Stimulated activated CD8-positive, alpha-beta memory T cell treated with anti-CD3 and anti-CD28 coated beads, Interleukin-4, amount 100 ng/mL, for 24 hours (primary cell): ENCODE data around the gene KRTAP4-8.
"Not testable (repeated sequence)": the region's sequence is repeated elsewhere in the genome, so short reads cannot be mapped to it uniquely, and the experiment has no call there.

Experiments used
- DNase-seq: peaks from one replicate; pipeline ENCODE4 v3.0.0-alpha.2; 2020; ENCODE audit warnings: low read depth

The KRTAP4-8 gene

GRCh38 chr17:41098042-41098441 lies at the start of gene KRTAP4-8:
KRTAP4-8 (minus strand) TSS chr17:41098142; CDS start chr17:41098084, 58 bp downstream.
- no peak for DNase-seq

- no peak for DNase-seq
These were observed 47.3 kb upstream of the KRTAP4-8 start for GRCh38 chr17:41145261-41145660.

GRCh38 chr17:41144846-41145245 lies 46.9 kb upstream of the KRTAP4-8 start:
- DNase-seq: no peak

- no peak for DNase-seq
These were observed 43.4 kb upstream of the KRTAP4-8 start for GRCh38 chr17:41141361-41141760.

GRCh38 chr17:41140360-41141131 lies 42.6 kb upstream of the KRTAP4-8 start, which contains the start of gene KRTAP4-6:
KRTAP4-6 (minus strand) TSS chr17:41140544; CDS start chr17:41140487, 57 bp downstream.
- no peak for DNase-seq

- DNase-seq: not testable (repeated sequence)
These were observed 41.9 kb upstream of the KRTAP4-8 start for GRCh38 chr17:41139865-41140264.

- DNase-seq: no peak
These were observed 36.2 kb upstream of the KRTAP4-8 start for GRCh38 chr17:41133880-41134735.

GRCh38 chr17:41131979-41132378 lies 34.0 kb upstream of the KRTAP4-8 start:
- no peak for DNase-seq

GRCh38 chr17:41127371-41127770 lies 29.4 kb upstream of the KRTAP4-8 start:
- no peak for DNase-seq

- DNase-seq: no peak
These were observed 28.5 kb upstream of the KRTAP4-8 start for GRCh38 chr17:41126412-41126811.

GRCh38 chr17:41125064-41125463 lies 27.1 kb upstream of the KRTAP4-8 start:
- no peak for DNase-seq

GRCh38 chr17:41123991-41124371 lies 26.0 kb upstream of the KRTAP4-8 start, which contains the start of gene KRTAP4-12:
KRTAP4-12 (minus strand) TSS chr17:41124182; CDS start chr17:41124122, 60 bp downstream.
- DNase-seq: not testable (repeated sequence)

GRCh38 chr17:41123292-41123990 lies 25.5 kb upstream of the KRTAP4-8 start:
- DNase-seq: not testable (repeated sequence)

GRCh38 chr17:41121742-41122141 lies 23.8 kb upstream of the KRTAP4-8 start:
- DNase-seq: no peak

- DNase-seq: not testable (repeated sequence)
These were observed 22.1 kb upstream of the KRTAP4-8 start for GRCh38 chr17:41119696-41120690.

GRCh38 chr17:41118721-41119120 lies 20.8 kb upstream of the KRTAP4-8 start:
- DNase-seq: no peak

GRCh38 chr17:41117846-41118386 lies 20.0 kb upstream of the KRTAP4-8 start, which contains the start of gene KRTAP4-11:
KRTAP4-11 (minus strand) TSS chr17:41118373; CDS start chr17:41118315, 58 bp downstream.
- not testable (repeated sequence) for DNase-seq

GRCh38 chr17:41116297-41116696 lies 18.4 kb upstream of the KRTAP4-8 start:
- no peak for DNase-seq

- no peak for DNase-seq
These were observed 13.4 kb upstream of the KRTAP4-8 start for GRCh38 chr17:41111151-41111885.
